Panc1 (cell line): Measurements from ENCODE around the gene METTL24. TPM values are rescaled to one million over a fixed set of nuclear protein-coding genes. Genes with fewer than 3 reads are reported as not detected.

ENCODE experiments used
- ATAC-seq: fragments of 200-7000 bp; cut with Tn5 transposase; 2 replicates; pipeline ENCODE4 v1.9.1; 2020; ENCODE audit warnings: mild to moderate bottlenecking, moderate library complexity
- BruUV-seq: library from RNA; stranded (reverse); fragments of 400-500 nt; replicated peaks from 2 replicates; lab custom pipeline; 2021; lab: Mats Ljungman, UMichigan
- CTCF ChIA-PET: fragments of 300-600 bp; sonication (Branson Sonifier 250); formaldehyde crosslinking; loops from one replicate; lab custom pipeline; 2022; ENCODE audit warnings: antibody characterized with exemption; lab: Charles Lee
- POLR2A ChIA-PET: fragments of 300-600 bp; sonication (Branson Sonifier 250); formaldehyde crosslinking; loops from one replicate; lab custom pipeline; 2022; ENCODE audit warnings: antibody characterized with exemption; lab: Charles Lee
- DNase-seq: peaks from one replicate; pipeline ENCODE4 v3.0.0-alpha.2; 2010; ENCODE audit warnings: low read depth, low spot score
- H3K27ac ChIP-seq: 2 replicates; pipeline ENCODE4 v1.5.1; 2011; ENCODE audit warnings: mild to moderate bottlenecking, low read length, inconsistent platforms
- H3K27me3 ChIP-seq: fragments of 200-500 bp; sonication (Bioruptor generic); 2 replicates; pipeline ENCODE4 v1.6.0; 2014; ENCODE audit warnings: low read length, inconsistent platforms; ENCODE audit not compliant: control insufficient read depth, insufficient read depth
- H3K36me3 ChIP-seq: fragments of 200-500 bp; sonication (Bioruptor generic); 2 replicates; pipeline ENCODE4 v1.5.1; 2014; ENCODE audit warnings: inconsistent platforms, mild to moderate bottlenecking, low read length, moderate library complexity; ENCODE audit not compliant: control insufficient read depth, insufficient read depth
- H3K4me1 ChIP-seq: 2 replicates; pipeline ENCODE4 v1.5.1; 2011; ENCODE audit warnings: inconsistent platforms, mild to moderate bottlenecking, low read length, moderate library complexity; ENCODE audit not compliant: control insufficient read depth, insufficient read depth
- H3K4me3 ChIP-seq, 2 experiments: 2 replicates each; pipeline ENCODE4 v1.5.1; 2011 to 2012; ENCODE audit warnings: low read depth in 2 of 2, low read length in 2 of 2, mild to moderate bottlenecking in 2 of 2, inconsistent platforms in 1 of 2, moderate library complexity in 1 of 2
- H3K9me3 ChIP-seq: fragments of 200-500 bp; sonication (Bioruptor generic); 2 replicates; pipeline ENCODE4 v1.5.1; 2014; ENCODE audit warnings: low read depth, mild to moderate bottlenecking, inconsistent platforms, low read length, moderate library complexity; ENCODE audit not compliant: control insufficient read depth, insufficient read depth
- CTCF ChIP-seq: fragments of 450-650 bp; IDR thresholded peaks from 2 replicates; pipeline ENCODE4 v1.5.1; 2017; ENCODE audit warnings: mild to moderate bottlenecking
- POLR2AphosphoS5 ChIP-seq: IDR thresholded peaks from 2 replicates; pipeline ENCODE4 v1.6.1; 2012; ENCODE audit warnings: mild to moderate bottlenecking, low read depth, low read length, moderate library complexity
- REST ChIP-seq, 2 experiments: IDR thresholded peaks; 2 replicates each; pipeline ENCODE4 v1.6.1; 2011 to 2012; ENCODE audit warnings: low read depth in 2 of 2, control low read depth in 1 of 2, low read length in 1 of 2, mild to moderate bottlenecking in 1 of 2, moderate library complexity in 1 of 2; ENCODE audit not compliant: insufficient read depth in 1 of 2
- SIN3A ChIP-seq: IDR thresholded peaks from 2 replicates; pipeline ENCODE4 v1.6.1; 2012; ENCODE audit warnings: low read depth, mild to moderate bottlenecking, low read length, moderate library complexity, borderline replicate concordance; ENCODE audit not compliant: insufficient read depth
- TCF7L2 ChIP-seq: IDR thresholded peaks from 2 replicates; pipeline ENCODE4 v1.6.1; 2011; ENCODE audit warnings: mild to moderate bottlenecking, low read depth, low read length, inconsistent platforms
- in situ Hi-C: cut with HindIII; loops from 2 replicates; pipeline ENCODE4 v1.10.0; 2016; ENCODE audit warnings: low sequenced_read_pairs, low pct_unique_long_range_greater_than_20kb
- intact Hi-C: fragments of 100-400 bp; cut with micrococcal nuclease; formaldehyde crosslinking; loops from one replicate; pipeline ENCODE4 v1.10.0; 2022; ENCODE audit not compliant: unreplicated experiment
- total RNA-seq: library from RNA; stranded (reverse); gene quantifications from one replicate; pipeline ENCODE4 v1.2.1, GENCODE V29; 2021; ENCODE audit not compliant: unreplicated experiment

Gene METTL24
- total RNA-seq, 1 experiment from 2014 or later = not detected

- intact Hi-C loops (no loop called here), in situ Hi-C loops (no loop called here)
- POLR2A ChIA-PET = no interaction called here
- ATAC-seq (no peak), DNase-seq (no peak)
- Histone ChIP-seq H3K4me1 (no peaks in the 10 kb centered on the region; the same call in 1 of the 2 replicates), H3K27me3 (peaks cover 10% of the 10 kb centered on the region; the same call in 1 of the 2 replicates), H3K9me3 (no peaks in the 10 kb centered on the region), H3K27ac (no peak overlapping the region; the same call in 1 of the 2 replicates), H3K4me3 (no peak overlapping the region), H3K36me3 (no peaks in the 10 kb centered on the region)
- TF ChIP-seq SIN3A = no peak
- TF ChIP-seq CTCF = no peak
- TF ChIP-seq REST (IDR thresholded peaks at IDR 0.05; ENCODE audit: insufficient read depth in 1 of 2, low read depth in 2 of 2, low read length in 1 of 2) = no peak
- no peak for TF ChIP-seq TCF7L2
- TF ChIP-seq POLR2AphosphoS5 = no peak
- no TSS peak for BruUV-seq
- CTCF ChIA-PET = no interaction called here
These were observed 43.5 kb upstream of the METTL24 start for GRCh38 chr6:110401585-110402176.

GRCh38 chr6:110400208-110400607 is 42.1 kb upstream of the METTL24 start:
- Histone ChIP-seq H3K9me3 (no peaks in the 10 kb centered on the region), H3K27ac (no peak overlapping the region), H3K27me3 (peaks cover 6% of the 10 kb centered on the region), H3K4me3 (no peak overlapping the region; a peak in 1 of 4 replicates), H3K4me1 (no peaks in the 10 kb centered on the region; the same call in 1 of the 2 replicates), H3K36me3 (no peaks in the 10 kb centered on the region)
- POLR2A ChIA-PET = no interaction called here
- in situ Hi-C loops = no loop called here
- CTCF ChIA-PET = no interaction called here
- DNase-seq (no peak), ATAC-seq (peak; percentile 27; the same call in 1 of the 2 replicates)
- no TSS peak for BruUV-seq
- no peak for TF ChIP-seq TCF7L2
- no peak for TF ChIP-seq REST (IDR thresholded peaks at IDR 0.05; ENCODE audit: insufficient read depth in 1 of 2, low read depth in 2 of 2, low read length in 1 of 2)
- no peak for TF ChIP-seq POLR2AphosphoS5
- no peak for TF ChIP-seq CTCF
- no peak for TF ChIP-seq SIN3A
- intact Hi-C loops = no loop called here
